Measurements from ENCODE around the gene SIK3.

Gene SIK3

DNA sequence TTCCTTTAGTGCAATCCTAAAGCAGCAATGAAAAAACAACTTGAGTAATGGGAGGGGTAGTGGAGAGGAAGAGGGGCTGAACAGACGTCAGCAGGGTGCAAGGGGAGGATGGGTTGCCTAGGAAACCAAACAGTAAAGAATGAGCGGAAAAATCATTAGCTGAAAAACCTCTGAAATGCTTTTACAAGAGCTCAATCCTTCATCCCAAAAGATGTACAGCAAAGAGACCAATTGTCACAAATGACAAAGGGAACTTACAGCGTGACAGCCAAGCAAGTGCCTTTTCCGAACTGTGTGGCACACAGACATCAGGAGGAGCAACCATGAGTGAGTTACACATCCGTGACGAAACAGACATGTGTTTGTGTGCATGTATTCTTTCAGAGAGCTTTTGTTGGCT, 104.6 kb downstream of the SIK3 start:
- peak; percentile 23 for DNase-seq (ENCODE audit: low read depth)
- H3K4me3 ChIP-seq (ENCODE audit: control insufficient read depth, low read depth, low read length) = no peak overlapping the region
- TF ChIP-seq, protein P1, sequence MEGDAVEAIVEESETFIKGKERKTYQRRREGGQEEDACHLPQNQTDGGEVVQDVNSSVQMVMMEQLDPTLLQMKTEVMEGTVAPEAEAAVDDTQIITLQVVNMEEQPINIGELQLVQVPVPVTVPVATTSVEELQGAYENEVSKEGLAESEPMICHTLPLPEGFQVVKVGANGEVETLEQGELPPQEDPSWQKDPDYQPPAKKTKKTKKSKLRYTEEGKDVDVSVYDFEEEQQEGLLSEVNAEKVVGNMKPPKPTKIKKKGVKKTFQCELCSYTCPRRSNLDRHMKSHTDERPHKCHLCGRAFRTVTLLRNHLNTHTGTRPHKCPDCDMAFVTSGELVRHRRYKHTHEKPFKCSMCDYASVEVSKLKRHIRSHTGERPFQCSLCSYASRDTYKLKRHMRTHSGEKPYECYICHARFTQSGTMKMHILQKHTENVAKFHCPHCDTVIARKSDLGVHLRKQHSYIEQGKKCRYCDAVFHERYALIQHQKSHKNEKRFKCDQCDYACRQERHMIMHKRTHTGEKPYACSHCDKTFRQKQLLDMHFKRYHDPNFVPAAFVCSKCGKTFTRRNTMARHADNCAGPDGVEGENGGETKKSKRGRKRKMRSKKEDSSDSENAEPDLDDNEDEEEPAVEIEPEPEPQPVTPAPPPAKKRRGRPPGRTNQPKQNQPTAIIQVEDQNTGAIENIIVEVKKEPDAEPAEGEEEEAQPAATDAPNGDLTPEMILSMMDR (conservative IDR thresholded peaks at IDR 0.05; ENCODE audit: control insufficient read depth, insufficient read depth, low read depth, low read length) = no peak

DNA sequence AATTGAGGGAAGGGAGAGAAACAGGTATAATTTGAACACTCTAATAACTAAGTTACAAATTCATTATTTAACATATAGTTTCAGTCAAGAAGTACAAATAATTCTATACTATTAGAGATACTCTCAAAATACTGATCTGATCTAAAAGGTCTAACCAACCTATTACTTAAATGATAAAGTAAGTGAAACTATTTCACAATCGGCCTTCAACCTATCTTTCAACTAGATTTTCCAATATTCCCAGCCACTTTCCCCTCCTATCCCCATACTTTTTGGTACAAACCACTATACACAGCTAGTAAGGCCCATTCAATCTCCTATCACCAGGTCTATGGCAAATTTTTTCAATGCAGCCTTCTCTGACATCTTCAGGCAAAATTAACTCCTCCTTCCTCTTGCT, 106.7 kb downstream of the SIK3 start:
- no peak for DNase-seq (ENCODE audit: low read depth)
- TF ChIP-seq, protein P1 (conservative IDR thresholded peaks at IDR 0.05; ENCODE audit: control insufficient read depth, insufficient read depth, low read depth, low read length) = no peak
- no peak overlapping the region for H3K4me3 ChIP-seq (ENCODE audit: control insufficient read depth, low read depth, low read length)

DNA sequence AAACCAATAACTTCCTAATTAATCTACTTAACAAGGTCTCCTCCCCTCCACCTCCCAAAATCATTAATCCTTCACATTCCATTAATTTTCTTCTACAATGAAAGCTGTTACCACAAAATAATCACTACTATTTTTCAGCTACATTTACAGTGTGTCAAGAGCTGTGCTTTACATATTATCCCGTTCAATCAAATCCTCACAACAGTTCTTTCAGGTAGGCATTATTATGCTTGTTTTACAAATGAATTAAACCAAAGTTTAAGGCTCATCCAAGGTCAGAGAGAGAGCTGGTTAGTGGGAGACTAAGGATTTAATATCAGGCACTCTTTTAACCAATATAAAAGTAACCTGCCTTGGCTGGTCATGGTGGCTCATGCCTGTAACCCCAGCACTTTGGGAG, 107.4 kb downstream of the SIK3 start:
- TF ChIP-seq, protein P1 (conservative IDR thresholded peaks at IDR 0.05; ENCODE audit: control insufficient read depth, insufficient read depth, low read depth, low read length) = no peak
- H3K4me3 ChIP-seq (ENCODE audit: control insufficient read depth, low read depth, low read length) = no peak overlapping the region
- DNase-seq (ENCODE audit: low read depth) = no peak

DNA sequence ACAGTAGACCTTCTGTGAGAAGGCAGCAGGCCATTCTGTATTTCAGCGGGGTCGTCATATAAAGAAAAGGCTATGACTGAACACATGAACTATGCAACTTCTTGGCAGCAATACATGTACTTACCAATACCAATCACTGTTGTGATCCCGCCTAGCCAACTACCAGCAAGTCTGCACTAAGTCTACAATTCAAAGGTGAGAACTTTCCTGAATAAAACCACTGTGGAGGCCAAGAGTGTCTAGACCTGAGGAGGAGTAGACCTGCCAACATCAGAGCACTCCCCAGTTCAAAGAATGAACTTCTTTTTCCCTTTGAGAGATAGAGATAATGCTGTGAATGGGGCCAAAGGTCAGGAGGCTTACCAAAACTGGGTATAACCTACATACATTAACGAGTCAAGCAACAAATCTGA, 108.2 kb downstream of the SIK3 start:
- peak; percentile 88 for DNase-seq (ENCODE audit: low read depth)
- TF ChIP-seq, protein P1 (conservative IDR thresholded peaks at IDR 0.05; ENCODE audit: control insufficient read depth, insufficient read depth, low read depth, low read length) = no peak

DNA sequence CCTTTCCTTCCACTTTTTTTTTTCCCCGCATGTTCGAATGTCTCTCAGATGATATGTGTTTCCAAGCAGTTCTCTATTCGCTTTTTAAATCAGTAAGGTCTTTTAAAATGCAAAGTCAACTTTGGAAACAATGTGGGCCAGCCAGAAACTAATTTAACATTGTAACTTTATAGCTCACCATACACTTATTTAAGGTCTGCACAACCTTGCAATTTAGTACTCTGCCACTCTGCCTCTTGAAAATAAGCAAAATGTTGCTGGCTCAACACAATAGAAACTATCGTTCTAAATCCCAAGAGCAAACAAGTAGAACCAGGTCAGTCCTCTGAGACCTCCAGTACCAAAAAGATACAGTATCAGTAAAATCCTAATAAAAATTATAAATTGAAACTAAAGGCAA, 109.0 kb downstream of the SIK3 start:
- TF ChIP-seq, protein P1 (conservative IDR thresholded peaks at IDR 0.05; ENCODE audit: control insufficient read depth, insufficient read depth, low read depth, low read length) = no peak
- DNase-seq (ENCODE audit: low read depth) = no peak
- H3K4me3 ChIP-seq (ENCODE audit: control insufficient read depth, low read depth, low read length) = no peak overlapping the region

More for the DNA sequence above, 108.2 kb downstream of the SIK3 start:
- H3K4me3 ChIP-seq (ENCODE audit: control insufficient read depth, low read depth, low read length) = no peak overlapping the region

DNA sequence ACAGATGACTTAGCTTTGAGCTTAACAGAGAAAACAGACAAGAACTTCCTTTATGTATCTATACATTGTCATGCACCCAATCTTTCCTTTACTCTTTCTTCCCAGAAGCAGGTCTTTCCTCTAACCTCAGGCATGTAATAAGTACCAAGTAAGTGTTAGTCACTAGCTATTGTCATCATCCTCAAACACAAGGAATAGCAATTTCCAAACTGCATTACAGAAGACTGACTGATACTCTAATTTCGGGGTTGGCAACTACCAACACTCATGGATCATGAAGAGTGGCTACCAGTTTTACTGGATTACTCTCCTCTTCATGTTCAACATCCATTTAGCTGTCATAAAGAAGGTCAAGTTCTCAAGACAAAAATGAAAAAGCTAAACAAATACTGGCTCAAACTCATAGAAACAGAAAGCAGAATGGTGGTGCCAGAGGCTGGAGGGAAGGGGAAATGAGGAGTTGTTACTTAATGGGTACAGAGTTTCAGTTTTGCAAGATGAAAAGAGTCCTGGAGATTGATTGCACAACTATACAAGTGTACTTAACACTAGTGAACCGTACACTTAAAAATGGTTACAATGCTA, 111.6 kb downstream of the SIK3 start:
- DNase-seq (ENCODE audit: low read depth) = peak; percentile 95
- TF ChIP-seq, protein P1 (conservative IDR thresholded peaks at IDR 0.05; ENCODE audit: control insufficient read depth, insufficient read depth, low read depth, low read length) = no peak
- H3K4me3 ChIP-seq (ENCODE audit: control insufficient read depth, low read depth, low read length) = no peak overlapping the region

DNA sequence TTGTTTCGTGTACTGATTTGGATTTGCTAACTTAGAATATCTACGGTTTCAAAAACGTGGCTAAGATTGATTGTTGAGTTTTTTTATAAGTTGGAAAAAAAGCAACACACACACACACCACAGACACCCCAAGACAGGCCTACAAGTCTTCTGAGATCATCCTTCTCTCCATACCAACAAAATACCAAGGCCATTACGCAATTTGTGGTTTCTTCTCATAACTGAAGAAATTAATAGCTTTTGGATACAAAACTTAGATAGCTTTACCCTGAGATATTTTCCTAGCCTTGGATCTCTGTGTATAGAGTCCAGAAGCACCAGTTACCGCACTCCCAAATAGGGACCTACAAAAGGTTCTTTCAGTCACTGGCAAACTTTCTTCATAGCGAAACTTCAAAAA, 113.6 kb downstream of the SIK3 start:
- DNase-seq (ENCODE audit: low read depth) = peak; percentile 97
- TF ChIP-seq, protein P1 (conservative IDR thresholded peaks at IDR 0.05; ENCODE audit: control insufficient read depth, insufficient read depth, low read depth, low read length) = no peak
- no peak overlapping the region for H3K4me3 ChIP-seq (ENCODE audit: control insufficient read depth, low read depth, low read length)
